ENCODE data around the gene WASHC2A.
"Not testable (repeated sequence)": the region's sequence is repeated elsewhere in the genome, so short reads cannot be mapped to it uniquely, and the experiment has no call there.

The WASHC2A gene

DNA sequence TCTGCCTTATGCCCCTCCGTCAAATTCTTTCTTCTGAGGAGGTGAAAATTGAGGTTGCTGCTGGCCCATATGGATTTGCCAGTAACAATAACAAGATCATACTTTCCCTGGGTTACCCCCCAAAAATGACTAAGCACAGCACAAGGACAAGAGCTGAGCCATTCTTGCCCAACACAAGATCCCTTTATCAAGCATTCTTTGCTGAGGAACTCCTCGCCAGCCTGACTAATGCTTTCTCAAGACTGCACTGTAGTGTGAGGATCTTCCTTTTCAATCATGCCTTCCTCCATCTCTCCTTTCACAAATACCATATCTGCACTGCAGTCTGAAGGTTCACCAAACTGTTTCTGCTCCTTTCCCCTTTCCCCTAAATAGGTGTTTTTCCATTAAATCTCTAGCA, 92.1 kb downstream of the WASHC2A start:
- not testable (repeated sequence) for DNase-seq

DNA sequence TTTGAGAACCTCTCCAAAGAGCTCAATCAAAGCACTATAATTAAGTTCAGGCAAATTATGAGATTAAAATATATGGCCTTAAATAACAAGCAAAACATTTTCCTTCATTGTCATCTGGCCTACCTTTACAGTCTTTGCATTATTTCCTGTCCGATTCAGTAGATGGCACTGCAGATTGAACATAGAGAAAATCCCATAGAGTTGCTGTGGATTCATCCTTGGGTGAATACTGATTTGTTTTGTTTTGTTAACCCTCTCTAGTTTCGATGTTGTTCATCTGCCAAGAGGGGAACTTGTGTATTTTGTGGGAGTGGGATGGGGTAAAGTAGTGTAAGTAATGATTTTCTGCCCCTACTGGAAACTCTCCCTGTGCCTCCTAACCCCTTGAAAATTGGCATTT, 97.3 kb downstream of the WASHC2A start:
- not testable (repeated sequence) for DNase-seq

DNA sequence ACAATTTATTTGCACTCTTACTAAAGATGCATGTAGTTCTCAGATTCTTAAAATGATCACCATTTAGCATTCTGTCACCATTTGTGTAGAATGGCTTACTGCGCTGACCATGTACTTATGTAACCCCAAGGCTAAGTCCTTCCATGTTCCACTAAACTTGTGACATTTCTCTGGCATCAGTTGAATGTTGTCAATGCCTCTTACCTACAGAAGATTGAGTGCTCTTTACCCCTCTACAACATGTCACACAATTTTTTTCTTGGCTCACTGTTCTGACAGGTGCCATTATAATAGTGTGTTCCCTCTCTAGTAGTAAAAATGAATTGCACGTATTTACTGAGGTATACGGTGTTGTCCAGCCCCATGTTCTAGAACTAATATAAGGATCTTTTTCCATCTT, 100.1 kb downstream of the WASHC2A start:
- DNase-seq = not testable (repeated sequence)

DNA sequence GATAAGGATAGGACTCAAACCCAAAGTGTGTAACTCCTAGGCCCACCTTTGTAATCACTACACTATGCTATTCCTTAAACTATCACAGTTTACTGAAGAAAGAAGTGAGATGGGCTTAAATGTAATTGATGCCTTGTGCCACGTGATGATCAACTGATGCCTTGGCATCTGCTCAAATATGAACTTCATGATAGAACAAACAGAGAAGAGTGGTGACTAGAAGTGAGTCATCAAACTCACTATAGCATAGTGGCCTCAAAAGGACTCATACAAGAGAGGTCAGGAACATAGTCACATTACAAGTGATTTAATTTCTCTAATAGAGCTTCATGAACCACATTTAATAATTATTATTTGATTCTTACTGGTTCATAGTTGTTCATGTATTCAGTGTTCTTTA, 101.8 kb downstream of the WASHC2A start:
- not testable (repeated sequence) for DNase-seq

DNA sequence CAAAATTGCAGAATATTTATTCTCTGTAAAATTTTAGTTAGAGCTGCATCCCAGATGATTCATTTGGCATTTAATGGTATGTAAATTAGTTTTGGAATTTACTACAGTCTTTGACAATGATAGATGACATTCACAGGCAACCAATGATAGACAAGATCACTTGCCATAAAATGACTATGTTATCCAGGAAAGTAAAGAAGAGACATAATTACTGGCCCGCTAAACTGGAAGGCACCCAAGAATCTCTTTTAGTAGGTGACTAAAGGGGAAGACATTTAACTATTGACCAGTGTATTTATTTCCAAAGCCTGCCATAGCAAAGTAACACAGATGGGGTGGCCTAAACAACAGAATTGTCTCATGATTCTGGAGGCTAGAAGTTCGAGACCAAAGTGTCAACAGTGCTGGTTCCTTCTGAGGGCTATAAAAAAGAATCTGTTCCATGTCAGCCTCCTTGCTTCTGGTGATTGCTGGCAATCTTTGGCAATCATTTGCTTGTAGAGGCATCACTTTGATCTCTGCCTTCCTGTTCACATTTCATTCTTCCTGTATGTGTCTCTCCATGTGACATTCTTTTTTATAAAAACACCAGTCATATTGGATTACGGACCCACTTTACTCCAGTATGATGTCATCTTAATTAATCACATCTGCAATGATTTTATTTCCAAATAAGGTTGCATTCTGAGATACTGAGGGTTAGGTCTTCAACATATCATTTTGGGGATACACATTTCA, 107.2 kb downstream of the WASHC2A start:
- DNase-seq = not testable (repeated sequence)
